GM18502 (cell line): ENCODE results near the gene TCF15.

Source experiments
- ATAC-seq: cut with Tn5 transposase; IDR thresholded peaks from one replicate; pipeline ENCODE4 v1.9.1; 2021; ENCODE audit warnings: mild to moderate bottlenecking; ENCODE audit not compliant: unreplicated experiment, poor library complexity

Gene TCF15

GRCh38 chr20:615514-615913 lies 5.4 kb upstream of the TCF15 start:
- ATAC-seq, result no peak

- ATAC-seq, result no peak
These were observed 1.7 kb upstream of the TCF15 start for GRCh38 chr20:611843-612185.

- no peak for ATAC-seq
These were observed 1.1 kb upstream of the TCF15 start for GRCh38 chr20:611047-611842.

DNA sequence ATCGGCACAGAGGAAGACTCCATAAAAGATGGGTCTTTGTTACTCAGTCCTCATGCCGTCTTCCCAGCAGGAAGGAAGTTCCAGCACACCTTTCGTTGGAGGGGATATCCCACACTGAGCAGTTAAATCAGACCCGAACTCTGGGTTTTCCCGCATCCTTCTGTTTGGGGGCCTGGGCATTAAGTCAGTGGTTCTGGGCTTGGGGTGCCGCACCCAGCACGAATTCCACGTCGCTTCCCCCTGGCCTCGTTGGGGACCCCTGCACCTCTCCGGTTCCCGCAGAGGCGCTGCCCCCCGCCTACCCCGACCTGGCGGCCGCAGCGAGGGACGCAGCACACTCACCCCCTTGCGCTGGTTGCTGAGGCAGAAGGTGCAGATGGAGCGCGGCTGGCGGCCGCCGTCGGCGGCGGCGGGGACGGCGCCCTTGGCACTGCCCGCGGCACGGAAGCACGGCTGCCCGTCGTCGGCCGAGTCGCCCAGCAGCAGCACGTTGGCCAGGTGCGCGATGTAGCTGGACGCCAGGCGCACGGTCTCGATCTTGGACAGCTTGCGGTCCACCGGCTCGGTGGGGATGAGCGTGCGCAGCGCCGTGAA lies 641 bp downstream of the TCF15 start:
- no peak for ATAC-seq

DNA sequence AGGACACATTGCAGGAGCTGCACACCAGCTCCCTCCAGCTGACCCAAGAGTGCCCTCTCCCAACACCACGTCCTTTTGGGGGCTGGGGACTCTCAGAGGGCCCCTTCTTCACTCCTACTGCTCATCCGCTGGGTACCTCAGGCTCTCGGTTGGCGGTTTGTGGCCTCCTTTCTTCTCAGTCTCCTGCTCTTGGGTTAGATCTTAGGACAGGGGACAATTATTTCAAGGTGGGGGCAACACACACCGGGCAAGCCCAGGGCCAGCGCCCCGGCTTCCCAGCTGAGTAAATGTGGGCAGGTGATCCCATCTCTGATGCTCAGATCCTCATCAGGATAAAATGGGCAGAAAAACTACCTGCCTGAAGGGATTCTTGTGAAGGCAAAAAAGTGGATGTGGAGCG lies 1.1 kb downstream of the TCF15 start:
- ATAC-seq, result no peak

- ATAC-seq, result no peak
These were observed 2.6 kb downstream of the TCF15 start for GRCh38 chr20:607476-607875.

DNA sequence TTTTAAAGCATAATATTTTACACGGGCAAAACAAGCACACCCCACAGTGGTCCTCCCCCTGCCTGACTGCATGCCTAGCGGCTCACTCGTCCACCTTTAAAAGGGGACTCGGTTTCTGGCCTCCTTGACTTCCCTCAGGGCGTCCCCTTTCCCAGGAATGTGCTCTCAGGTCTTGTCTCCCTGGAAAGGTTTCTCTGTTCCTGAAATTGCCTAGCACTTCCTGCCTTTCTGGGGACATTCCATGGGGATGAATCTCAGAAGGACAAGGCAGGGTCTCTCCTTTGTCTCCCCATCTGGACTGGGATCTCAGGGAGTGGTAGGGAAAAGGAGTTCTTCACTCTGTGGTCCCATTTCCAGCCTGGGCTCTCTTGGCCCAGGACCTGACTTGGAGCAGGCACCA lies 4.9 kb downstream of the TCF15 start:
- no peak for ATAC-seq

- ATAC-seq, result no peak
These were observed 6.9 kb downstream of the TCF15 start for GRCh38 chr20:603116-603640.

- ATAC-seq, result no peak
These were observed 7.8 kb downstream of the TCF15 start for GRCh38 chr20:602111-602970.

GRCh38 chr20:600736-601135 lies 9.4 kb downstream of the TCF15 start:
- no peak for ATAC-seq

- no peak for ATAC-seq
These were observed 10.0 kb downstream of the TCF15 start for GRCh38 chr20:600141-600540.

DNA sequence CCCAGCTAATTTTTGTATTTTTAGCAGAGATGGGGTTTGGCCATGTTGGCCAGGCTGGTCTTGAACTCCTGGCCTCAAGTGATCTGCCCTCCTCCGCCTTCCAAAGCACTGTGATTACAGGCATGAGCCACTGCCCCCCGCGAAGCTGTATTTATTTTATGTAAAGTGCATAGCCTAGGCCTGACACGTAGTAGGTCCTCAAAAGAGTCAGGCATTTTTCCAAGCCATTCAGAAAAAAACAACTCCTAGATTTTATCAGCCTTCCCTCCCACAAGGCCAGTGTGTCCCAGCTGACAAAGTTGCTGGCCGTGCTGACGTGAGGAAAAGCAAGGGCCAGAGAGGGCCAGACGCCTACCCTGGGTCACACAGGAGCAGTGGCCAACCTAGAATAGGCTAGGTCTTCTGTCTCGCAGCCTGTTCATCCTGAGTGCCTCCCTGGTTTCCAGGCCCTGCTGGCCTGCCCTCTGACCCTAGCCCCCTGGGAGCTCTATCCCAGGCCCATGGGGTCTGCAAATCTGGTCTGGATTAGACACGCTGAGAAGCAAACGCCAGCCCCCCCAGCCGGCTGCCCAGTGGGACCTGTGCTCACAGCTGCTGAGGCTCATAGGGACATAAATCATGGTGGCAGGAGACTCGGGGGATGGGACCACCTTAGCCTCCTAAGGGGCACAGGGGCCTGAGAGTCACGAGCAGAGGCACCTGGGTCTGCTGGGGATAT lies 11.8 kb downstream of the TCF15 start:
- no peak for ATAC-seq

GRCh38 chr20:597560-597959 lies 12.5 kb downstream of the TCF15 start:
- ATAC-seq, result no peak

- ATAC-seq, result no peak
These were observed 14.5 kb downstream of the TCF15 start for GRCh38 chr20:595330-596308.

GRCh38 chr20:592506-592905 lies 17.6 kb downstream of the TCF15 start:
- no peak for ATAC-seq

DNA sequence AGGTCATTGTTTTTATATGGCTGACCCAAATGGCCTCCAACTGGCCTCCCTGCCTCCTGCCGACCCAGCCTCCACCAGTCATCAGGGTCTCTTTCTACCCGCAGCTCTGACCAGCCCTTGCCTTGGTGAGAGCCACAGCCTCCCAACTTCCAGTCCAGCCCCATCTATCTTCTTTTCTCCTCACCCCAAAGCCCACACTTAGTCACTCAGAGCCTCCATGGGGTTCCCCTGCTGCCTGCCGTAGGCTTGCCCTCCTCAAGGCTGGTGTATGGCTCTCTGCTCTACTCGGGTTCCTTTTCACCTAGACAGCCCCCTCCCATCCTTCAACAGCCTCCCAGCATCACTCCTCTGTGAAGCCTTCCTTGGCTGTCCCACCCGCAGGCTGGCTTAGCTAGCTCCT lies 18.2 kb downstream of the TCF15 start:
- ATAC-seq, result no peak

DNA sequence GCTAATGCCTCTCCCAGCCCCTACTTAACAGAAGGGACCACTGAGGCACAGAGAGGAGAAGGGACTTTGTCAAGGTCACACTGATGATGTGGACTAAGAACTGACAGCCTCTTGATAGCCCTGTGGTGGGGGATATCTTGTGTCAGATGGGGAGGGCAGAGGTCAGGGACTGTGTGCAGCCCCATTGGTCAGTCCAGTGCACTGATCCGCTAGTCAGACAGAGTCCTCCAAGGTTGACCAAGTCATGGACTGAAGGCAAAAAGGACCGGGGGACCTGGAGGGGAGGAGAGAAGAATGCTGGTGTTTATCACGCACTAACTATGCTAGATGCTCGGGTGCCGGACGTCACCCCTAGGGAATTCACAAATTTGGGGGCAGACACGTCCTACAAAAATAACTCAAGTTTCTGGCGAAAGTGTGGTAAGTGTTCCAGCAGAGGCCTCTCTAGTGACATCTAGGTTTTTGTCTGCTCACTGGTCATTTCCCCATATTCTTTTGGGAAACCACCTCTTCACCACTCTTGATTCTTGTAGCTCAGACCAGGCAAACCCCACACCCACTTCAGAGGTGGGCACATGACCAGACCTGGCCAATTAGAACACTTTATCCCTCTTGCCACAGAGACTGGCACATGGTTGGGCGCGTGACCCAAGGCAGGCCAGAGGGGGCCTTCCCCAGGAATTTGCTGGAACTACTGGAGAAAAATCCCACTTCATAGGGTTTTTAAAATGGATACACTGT lies 21.0 kb downstream of the TCF15 start:
- ATAC-seq, result peak; percentile 85

- ATAC-seq, result no peak
These were observed 21.6 kb downstream of the TCF15 start for GRCh38 chr20:588476-588875.

DNA sequence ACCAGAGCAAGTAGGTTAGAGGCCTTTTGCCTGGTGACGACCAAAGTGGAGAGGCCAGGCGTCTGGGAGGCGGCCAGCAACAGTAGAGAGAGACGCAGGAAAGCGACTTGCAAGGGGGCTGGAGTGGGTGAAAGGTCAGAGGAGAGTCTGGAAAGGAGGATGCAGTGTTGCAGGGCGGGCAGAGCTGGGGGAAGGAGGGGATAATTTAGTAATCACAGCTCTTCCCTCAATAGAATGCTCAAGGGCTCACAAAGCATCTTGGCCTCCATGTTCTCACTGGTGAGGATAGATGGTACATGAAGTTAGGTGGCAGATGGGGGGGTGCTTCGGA lies 25.2 kb downstream of the TCF15 start:
- no peak for ATAC-seq
